Glomerular endothelial cell (primary cell): Measurements from ENCODE around the gene STK31. TPM values are rescaled to one million over a fixed set of nuclear protein-coding genes. Genes with fewer than 3 reads are reported as not detected.
"Not testable (repeated sequence)": the region's sequence is repeated elsewhere in the genome, so short reads cannot be mapped to it uniquely, and the experiment has no call there.

Experiments
- DNase-seq: peaks from one replicate; pipeline ENCODE4 v3.0.0-alpha.2; 2011; ENCODE audit warnings: low read depth, low spot score; ENCODE audit errors: extremely low read depth
- total RNA-seq: library from RNA; depleted of rRNA; stranded (reverse); fragments of >200 nt; gene quantifications from 2 replicates; pipeline ENCODE4 v1.2.3, GENCODE V29; 2015

STK31 gene
- total RNA-seq: 0.05 TPM in 1 of 2 replicates, not detected in the other

DNA sequence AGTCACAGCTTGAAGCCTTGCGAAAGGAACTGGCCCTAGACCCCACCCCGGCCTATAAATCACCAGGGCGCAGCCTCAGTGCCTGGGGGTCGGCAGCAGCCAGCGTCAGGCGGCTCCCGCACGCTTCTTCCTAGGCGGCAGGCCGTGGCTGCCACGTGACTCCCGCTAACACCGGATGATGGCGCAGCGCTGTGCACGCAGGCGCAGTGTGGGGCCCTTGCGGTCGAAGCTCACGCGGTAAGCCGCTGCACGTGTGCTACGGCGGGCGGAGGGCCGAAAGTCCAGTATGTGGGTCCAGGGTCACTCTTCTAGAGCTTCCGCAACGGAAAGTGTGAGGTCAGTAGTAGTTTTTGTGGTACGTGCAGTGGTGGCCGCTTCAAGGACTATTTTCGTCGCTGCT lies at the start of gene STK31:
TSS of gene STK31 (plus strand) at position 220 of the 400 bp plus-strand sequence. CDS start at position 287, 67 bp downstream.
- DNase-seq: no peak

- DNase-seq: no peak
These were observed 48.6 kb upstream of the STK31 start for GRCh38 chr7:23661385-23661784.

DNA sequence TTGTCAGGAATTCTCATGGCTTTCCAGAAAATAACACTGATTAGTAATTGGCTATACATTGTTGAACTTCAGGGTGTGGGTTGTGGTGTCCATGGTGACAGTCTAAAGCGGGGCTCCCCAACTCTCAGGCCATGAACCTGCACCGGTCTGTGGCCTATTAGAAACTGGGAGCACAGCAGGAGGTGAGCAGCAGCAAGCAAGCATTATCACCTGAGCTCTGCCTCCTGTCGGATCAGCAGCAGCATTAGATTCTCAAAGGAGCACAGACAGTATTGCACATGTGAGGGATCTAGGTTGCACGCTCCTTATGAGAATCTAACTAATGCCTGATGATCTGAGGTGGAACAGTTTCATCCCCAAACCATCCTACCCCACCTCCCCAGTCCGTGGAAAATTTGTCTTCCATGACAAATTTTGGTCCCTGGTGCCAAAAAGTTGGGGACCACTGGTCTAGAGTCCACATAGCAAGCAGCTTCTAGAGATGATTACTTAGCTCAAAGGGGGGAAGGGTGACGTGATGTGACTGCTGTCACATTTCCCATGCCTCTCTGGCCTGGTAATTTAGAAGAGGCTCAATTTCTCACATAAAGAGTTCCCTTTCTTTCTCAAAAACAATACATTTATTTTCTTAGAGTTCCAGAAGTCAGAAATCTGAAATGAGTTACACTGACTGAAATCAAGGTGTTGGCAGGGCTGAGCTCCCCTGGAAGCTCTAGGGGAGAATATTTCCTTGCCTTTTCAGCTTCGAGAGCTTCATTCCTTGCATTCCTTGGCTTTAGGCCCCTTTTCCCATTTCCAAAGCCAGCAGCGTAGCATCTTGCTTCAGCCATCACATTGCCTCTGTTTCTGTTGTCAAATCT lies 47.7 kb upstream of the STK31 start:
- DNase-seq: no peak

GRCh38 chr7:23662984-23663313 lies 47.1 kb upstream of the STK31 start:
- DNase-seq: no peak

GRCh38 chr7:23664122-23664521 lies 45.9 kb upstream of the STK31 start:
- no peak for DNase-seq

- no peak for DNase-seq
These were observed 38.0 kb upstream of the STK31 start for GRCh38 chr7:23672033-23672432.

DNA sequence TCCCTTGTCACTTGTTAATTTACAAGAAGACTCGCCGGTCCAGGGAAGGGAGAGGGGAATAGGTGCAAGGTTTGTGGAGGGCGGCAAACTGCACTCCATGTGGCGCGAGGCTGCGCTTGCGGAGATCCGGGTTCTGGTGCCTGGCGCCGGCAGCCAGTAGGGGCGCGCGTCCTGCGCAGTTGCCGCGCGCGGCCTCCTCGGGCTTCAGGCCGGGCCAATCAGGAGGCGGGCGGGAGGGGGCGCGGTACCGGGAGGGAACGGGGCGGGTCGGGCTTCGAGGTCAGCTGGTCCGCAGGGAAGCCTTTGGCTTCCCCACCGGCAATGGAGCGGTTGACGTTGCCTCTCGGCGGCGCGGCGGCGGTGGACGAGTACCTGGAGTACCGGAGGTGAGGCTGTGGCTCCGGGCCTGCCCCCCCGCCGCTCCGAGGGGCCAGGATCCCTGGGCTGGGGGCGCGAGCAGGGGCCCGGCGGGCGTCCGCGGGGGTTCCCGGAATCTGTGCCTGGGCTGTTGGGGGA lies 30.1 kb upstream of the STK31 start, which contains the start of gene FAM221A:
TSS of gene FAM221A (plus strand) at position 302 of the 516 bp plus-strand sequence. CDS start at position 322, 20 bp downstream.
- no peak for DNase-seq

GRCh38 chr7:23680414-23681405 lies 29.3 kb upstream of the STK31 start:
- no peak for DNase-seq

- DNase-seq: not testable (repeated sequence)
These were observed 26.0 kb upstream of the STK31 start for GRCh38 chr7:23684041-23684440.

GRCh38 chr7:23685731-23686130 lies 24.3 kb upstream of the STK31 start:
- no peak for DNase-seq

- no peak for DNase-seq
These were observed 23.0 kb upstream of the STK31 start for GRCh38 chr7:23687011-23687410.

DNA sequence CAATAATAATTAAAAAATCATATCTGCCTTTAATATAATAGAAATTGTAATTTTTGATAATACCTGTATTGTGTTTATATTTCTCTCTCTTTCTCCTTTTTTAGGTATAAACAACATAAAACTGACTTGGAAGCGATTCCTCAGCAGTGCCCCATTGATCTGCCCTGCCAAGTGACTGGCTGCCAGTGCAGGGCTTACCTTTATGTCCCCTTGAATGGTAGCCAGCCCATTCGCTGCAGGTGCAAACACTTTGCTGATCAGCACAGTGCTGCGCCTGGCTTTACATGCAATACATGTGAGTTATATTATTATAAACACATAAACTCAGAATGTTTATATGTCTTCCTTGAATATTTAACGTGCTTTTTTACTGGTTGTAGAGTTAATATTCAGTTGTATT lies 20.9 kb upstream of the STK31 start:
- no peak for DNase-seq

- no peak for DNase-seq
These were observed 18.7 kb upstream of the STK31 start for GRCh38 chr7:23691320-23691719.

GRCh38 chr7:23693224-23693623 lies 16.8 kb upstream of the STK31 start:
- no peak for DNase-seq

- no peak for DNase-seq
These were observed 13.0 kb upstream of the STK31 start for GRCh38 chr7:23696916-23697441.

GRCh38 chr7:23698822-23699221 lies 11.2 kb upstream of the STK31 start:
- no peak for DNase-seq

DNA sequence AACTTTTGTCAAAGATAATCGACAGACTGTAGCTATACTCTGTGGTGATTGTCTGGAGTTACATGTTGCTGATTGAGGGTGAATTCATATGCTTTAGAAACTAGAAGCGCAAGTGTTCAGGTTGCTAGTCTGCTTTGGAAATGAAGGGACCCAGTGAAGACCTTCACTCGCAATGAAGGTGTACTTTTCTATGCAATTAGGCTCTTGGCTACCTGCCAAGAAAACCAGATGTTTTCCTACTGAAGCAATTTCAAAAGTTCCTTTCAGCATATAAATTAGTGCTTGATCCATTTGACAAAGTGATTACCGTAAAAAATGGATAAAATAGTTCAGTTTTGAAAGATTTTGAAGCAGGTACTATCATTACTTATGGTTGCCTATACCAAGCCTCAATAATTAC lies 10.0 kb upstream of the STK31 start:
- DNase-seq: no peak

DNA sequence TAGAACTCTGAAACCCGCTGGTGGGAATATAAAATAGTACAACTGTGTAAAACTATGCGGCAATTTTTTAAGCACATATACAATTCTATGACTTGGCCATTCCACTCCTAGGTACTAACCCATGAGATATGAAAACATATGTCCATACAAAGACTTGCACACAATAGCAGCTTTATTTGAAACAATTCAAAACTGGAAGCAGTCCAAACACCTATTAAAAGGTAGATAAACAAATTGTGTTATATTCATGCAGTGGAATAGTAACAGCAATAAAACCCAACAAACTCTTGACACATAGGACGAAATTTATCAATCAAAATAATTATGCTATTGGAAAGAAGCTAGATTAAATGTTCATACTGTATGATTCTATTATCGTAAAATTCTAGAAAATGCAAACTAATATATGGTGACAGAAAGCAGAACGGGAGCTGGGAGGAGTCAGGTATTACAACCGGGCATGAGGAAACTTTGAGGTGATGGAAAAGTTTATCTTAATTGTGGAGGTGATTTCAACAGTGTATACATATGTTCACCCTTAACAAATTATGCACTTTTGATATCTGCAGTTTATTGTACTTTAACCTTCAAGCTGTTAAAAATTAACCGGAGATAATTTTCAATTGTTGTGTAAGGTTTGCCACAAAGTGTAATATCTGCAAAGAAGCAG lies 803 bp upstream of the STK31 start:
- no peak for DNase-seq

- peak; percentile 48 for DNase-seq
These were observed 2.6 kb downstream of the STK31 start for GRCh38 chr7:23712368-23713284.
